GM12865 (cell line): Measurements from ENCODE around the gene ERG.

Source experiments
- DNase-seq: peaks from one replicate; pipeline ENCODE4 v3.0.0; 2010; ENCODE audit warnings: low read depth
- H3K4me3 ChIP-seq: 2 replicates; pipeline ENCODE4 v1.5.1; 2011; ENCODE audit warnings: mild to moderate bottlenecking, low read depth, low read length, control low read depth
- CTCF ChIP-seq: IDR thresholded peaks from 2 replicates; pipeline ENCODE4 v1.5.1; 2011; ENCODE audit warnings: low read length, control low read depth, low read depth, inconsistent platforms; ENCODE audit not compliant: insufficient read depth; ENCODE audit errors: missing control alignments

ERG gene

DNA sequence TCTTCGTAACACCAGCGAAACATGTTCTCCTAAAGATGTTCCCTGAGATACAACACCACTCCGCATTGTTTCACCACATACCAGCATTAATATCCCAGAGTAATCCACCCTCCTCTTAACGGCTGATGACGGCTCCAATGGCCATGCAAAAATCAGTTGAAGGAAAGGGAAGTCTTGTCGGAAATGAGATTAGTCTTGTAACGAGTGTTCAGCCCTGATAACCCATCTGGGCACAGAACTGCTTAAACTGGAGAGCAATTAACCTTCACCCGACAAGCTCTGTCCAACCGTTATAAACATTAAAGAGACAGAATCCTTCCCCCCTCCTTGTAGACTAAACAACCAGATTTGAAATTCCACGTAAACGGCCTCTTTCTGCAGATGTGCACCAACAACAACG is 21.9 kb downstream of the ERG start:
- TF ChIP-seq CTCF, result no peak
- no peak overlapping the region for H3K4me3 ChIP-seq
- no peak for DNase-seq

GRCh38 chr21:38475519-38475918 is 22.8 kb downstream of the ERG start:
- no peak overlapping the region for H3K4me3 ChIP-seq
- no peak for DNase-seq

GRCh38 chr21:38474796-38475195 is 23.5 kb downstream of the ERG start:
- no peak for DNase-seq
- no peak for TF ChIP-seq CTCF
- no peak overlapping the region for H3K4me3 ChIP-seq

More at GRCh38 chr21:38475519-38475918, 22.8 kb downstream of the ERG start:
- no peak for TF ChIP-seq CTCF

- no peak overlapping the region for H3K4me3 ChIP-seq
- no peak for DNase-seq
- TF ChIP-seq CTCF, result no peak
Measured at GRCh38 chr21:38474124-38474523, 24.2 kb downstream of the ERG start.

GRCh38 chr21:38472412-38473108 is 25.7 kb downstream of the ERG start:
- no peak for TF ChIP-seq CTCF
- H3K4me3 ChIP-seq, result no peak overlapping the region
- no peak for DNase-seq

- no peak for TF ChIP-seq CTCF
- H3K4me3 ChIP-seq, result no peak overlapping the region
- no peak for DNase-seq
Measured at GRCh38 chr21:38471766-38472165, 26.5 kb downstream of the ERG start.

- TF ChIP-seq CTCF, result no peak
- DNase-seq, result no peak
- no peak overlapping the region for H3K4me3 ChIP-seq
Measured at GRCh38 chr21:38470755-38471154, 27.5 kb downstream of the ERG start.
